DOHH2 (cell line): Measurements from ENCODE around the gene GRXCR1.

ENCODE experiments used
- H3F3A ChIP-seq: fragments of 200-600 bp; sonication (generic), shearing (Covaris generic); 2 replicates; pipeline ENCODE4 v1.6.0; 2016; ENCODE audit warnings: antibody characterized with exemption, mild to moderate bottlenecking; ENCODE audit not compliant: control insufficient read depth, insufficient read depth
- H3K27ac ChIP-seq: fragments of 200-600 bp; sonication (generic); 2 replicates; pipeline ENCODE4 v1.5.1; 2014; ENCODE audit warnings: low read depth, mild to moderate bottlenecking, low read length, moderate library complexity
- H3K27me3 ChIP-seq: fragments of 200-600 bp; sonication (generic); 2 replicates; pipeline ENCODE4 v1.6.1; 2014; ENCODE audit warnings: mild to moderate bottlenecking, low read length, mixed read lengths; ENCODE audit not compliant: control insufficient read depth
- H3K36me3 ChIP-seq: fragments of 200-600 bp; sonication (generic); 2 replicates; pipeline ENCODE4 v1.6.1; 2014; ENCODE audit warnings: mild to moderate bottlenecking, low read length, moderate library complexity, mixed read lengths; ENCODE audit not compliant: control insufficient read depth
- H3K4me1 ChIP-seq: fragments of 200-600 bp; sonication (generic); 2 replicates; pipeline ENCODE4 v1.6.1; 2014; ENCODE audit warnings: mild to moderate bottlenecking, low read length, mixed read lengths; ENCODE audit not compliant: control insufficient read depth
- H3K4me2 ChIP-seq: fragments of 200-600 bp; sonication (generic); 2 replicates; pipeline ENCODE4 v1.6.0; 2014; ENCODE audit warnings: mild to moderate bottlenecking, low read length, moderate library complexity
- H3K4me3 ChIP-seq: fragments of 200-600 bp; sonication (generic); 2 replicates; pipeline ENCODE4 v1.5.1; 2014; ENCODE audit warnings: mild to moderate bottlenecking, low read length, mixed read lengths
- H3K79me2 ChIP-seq: fragments of 200-600 bp; sonication (generic); 2 replicates; pipeline ENCODE4 v1.6.1; 2014; ENCODE audit warnings: mild to moderate bottlenecking, low read length, mixed read lengths; ENCODE audit not compliant: control insufficient read depth
- H3K9me2 ChIP-seq: fragments of 200-600 bp; sonication (generic); replicated peaks from 2 replicates; pipeline ENCODE4 v1.6.1; 2014; ENCODE audit warnings: mild to moderate bottlenecking, low read length, mixed read lengths; ENCODE audit not compliant: control insufficient read depth
- H3K9me3 ChIP-seq: fragments of 200-600 bp; sonication (generic); 2 replicates; pipeline ENCODE4 v1.6.1; 2014; ENCODE audit warnings: antibody characterized with exemption, low read length, mixed read lengths; ENCODE audit not compliant: control insufficient read depth, insufficient read depth
- H4K20me1 ChIP-seq: fragments of 200-600 bp; sonication (generic); 2 replicates; pipeline ENCODE4 v1.6.0; 2014; ENCODE audit warnings: low read depth, mild to moderate bottlenecking, antibody characterized with exemption, low read length, moderate library complexity; ENCODE audit not compliant: control insufficient read depth, insufficient read depth
- EZH2phosphoT487 ChIP-seq: fragments of 200-600 bp; sonication (generic); IDR thresholded peaks from 2 replicates; pipeline ENCODE4 v1.6.1; 2017; ENCODE audit warnings: borderline replicate concordance, mild to moderate bottlenecking, antibody characterized with exemption, low read length, moderate library complexity, mixed read lengths
- TF ChIP-seq, protein P1 (sequence below): fragments of 200-600 bp; sonication (generic); IDR thresholded peaks from one replicate; pipeline ENCODE4 v1.5.1; 2014; ENCODE audit warnings: antibody characterized with exemption, mild to moderate bottlenecking, low read depth, low read length; ENCODE audit not compliant: poor library complexity, severe bottlenecking

GRXCR1 gene

DNA sequence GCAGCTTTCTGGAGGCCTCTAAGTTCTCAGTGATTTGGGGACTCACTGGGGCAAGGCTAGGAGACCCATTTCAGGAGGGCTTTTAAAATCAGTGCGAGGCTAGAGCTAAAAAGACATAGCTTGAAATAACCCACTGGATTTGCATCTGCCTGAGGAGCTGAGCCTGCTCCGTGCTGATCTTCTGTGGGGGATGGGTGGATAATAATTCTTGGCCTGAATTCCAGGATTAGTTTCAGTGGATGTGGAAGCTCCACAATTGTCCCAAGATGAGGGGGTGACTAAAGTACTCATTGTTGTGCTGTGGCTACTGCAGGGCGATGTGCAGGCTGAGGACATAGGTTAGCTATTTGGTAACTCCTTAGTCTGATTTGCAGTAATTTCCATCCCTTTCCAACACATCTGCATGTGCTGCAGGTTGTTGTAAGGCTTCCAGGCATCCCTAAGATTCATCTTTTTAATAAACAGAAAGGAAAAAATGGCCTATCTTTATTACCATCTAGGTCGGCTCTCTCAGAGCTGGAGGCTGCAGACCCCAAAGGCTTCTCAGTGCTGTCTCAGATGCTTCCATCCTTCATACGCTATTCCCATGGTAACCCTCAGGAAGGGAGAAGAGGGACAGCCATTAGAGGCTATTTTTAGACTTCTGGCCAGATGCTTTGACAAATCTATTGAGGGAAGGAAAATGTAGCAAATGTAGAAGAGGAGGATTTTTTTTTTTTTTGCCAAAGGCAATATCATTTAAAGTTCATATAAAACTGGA is 63.4 kb downstream of the GRXCR1 start:
- no peak overlapping the region for H3K27ac ChIP-seq
- TF ChIP-seq, protein P1, sequence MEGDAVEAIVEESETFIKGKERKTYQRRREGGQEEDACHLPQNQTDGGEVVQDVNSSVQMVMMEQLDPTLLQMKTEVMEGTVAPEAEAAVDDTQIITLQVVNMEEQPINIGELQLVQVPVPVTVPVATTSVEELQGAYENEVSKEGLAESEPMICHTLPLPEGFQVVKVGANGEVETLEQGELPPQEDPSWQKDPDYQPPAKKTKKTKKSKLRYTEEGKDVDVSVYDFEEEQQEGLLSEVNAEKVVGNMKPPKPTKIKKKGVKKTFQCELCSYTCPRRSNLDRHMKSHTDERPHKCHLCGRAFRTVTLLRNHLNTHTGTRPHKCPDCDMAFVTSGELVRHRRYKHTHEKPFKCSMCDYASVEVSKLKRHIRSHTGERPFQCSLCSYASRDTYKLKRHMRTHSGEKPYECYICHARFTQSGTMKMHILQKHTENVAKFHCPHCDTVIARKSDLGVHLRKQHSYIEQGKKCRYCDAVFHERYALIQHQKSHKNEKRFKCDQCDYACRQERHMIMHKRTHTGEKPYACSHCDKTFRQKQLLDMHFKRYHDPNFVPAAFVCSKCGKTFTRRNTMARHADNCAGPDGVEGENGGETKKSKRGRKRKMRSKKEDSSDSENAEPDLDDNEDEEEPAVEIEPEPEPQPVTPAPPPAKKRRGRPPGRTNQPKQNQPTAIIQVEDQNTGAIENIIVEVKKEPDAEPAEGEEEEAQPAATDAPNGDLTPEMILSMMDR, result no peak
- no peak for TF ChIP-seq EZH2phosphoT487
- no peak overlapping the region for H3K4me2 ChIP-seq
- no peaks in the 10 kb centered on the region for H3K9me2 ChIP-seq
- H3K79me2 ChIP-seq, result no peaks in the 10 kb centered on the region
- H3F3A ChIP-seq, result no peaks in the 10 kb centered on the region
- no peaks in the 10 kb centered on the region for H3K36me3 ChIP-seq
- no peaks in the 10 kb centered on the region for H3K9me3 ChIP-seq
- H3K4me1 ChIP-seq, result no peaks in the 10 kb centered on the region
- no peak overlapping the region for H3K4me3 ChIP-seq
- no peaks in the 10 kb centered on the region for H3K27me3 ChIP-seq
- no peaks in the 10 kb centered on the region for H4K20me1 ChIP-seq

DNA sequence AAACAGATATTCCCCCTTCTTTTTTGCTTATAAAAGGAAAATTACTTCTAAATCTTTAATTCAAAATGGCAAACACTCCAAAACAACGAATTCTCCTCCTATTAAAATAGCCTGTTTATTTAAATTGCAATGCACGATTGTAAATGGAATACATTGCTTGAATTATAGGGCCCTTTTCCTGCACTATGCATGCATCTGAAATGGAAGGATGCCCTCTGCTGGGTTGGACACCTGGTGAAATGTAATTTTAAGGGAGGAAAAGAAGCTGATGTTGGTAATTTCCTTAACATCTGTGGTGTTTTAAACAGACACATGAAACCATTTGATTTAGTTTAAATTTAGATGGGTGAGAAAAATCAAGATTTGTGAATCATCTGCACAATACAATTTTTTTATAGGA is 72.8 kb downstream of the GRXCR1 start:
- Histone ChIP-seq H3K4me1 (no peaks in the 10 kb centered on the region), H3K9me3 (no peaks in the 10 kb centered on the region), H3K4me2 (no peak overlapping the region)

GRCh38 chr4:42985976-42986375 is 93.5 kb downstream of the GRXCR1 start:
- no peaks in the 10 kb centered on the region for H3K9me2 ChIP-seq
- TF ChIP-seq, protein P1, result no peak
- no peak for TF ChIP-seq EZH2phosphoT487
- no peak overlapping the region for H3K4me2 ChIP-seq
- peaks cover 6% of the 10 kb centered on the region; the same call in 1 of the 2 replicates for H3K9me3 ChIP-seq
- no peaks in the 10 kb centered on the region for H3K27me3 ChIP-seq
- H3F3A ChIP-seq, result no peaks in the 10 kb centered on the region
- no peaks in the 10 kb centered on the region for H3K36me3 ChIP-seq
- no peaks in the 10 kb centered on the region for H3K4me1 ChIP-seq
- H3K79me2 ChIP-seq, result no peaks in the 10 kb centered on the region
- no peak overlapping the region for H3K4me3 ChIP-seq
- no peak overlapping the region for H3K27ac ChIP-seq
- H4K20me1 ChIP-seq, result no peaks in the 10 kb centered on the region

More for the DNA sequence above, 72.8 kb downstream of the GRXCR1 start:
- TF ChIP-seq, protein P1, result no peak
- TF ChIP-seq EZH2phosphoT487, result no peak
- H3F3A ChIP-seq, result no peaks in the 10 kb centered on the region
- no peaks in the 10 kb centered on the region for H3K9me2 ChIP-seq
- no peaks in the 10 kb centered on the region for H3K27me3 ChIP-seq
- H4K20me1 ChIP-seq, result no peaks in the 10 kb centered on the region
- no peak overlapping the region for H3K4me3 ChIP-seq
- H3K27ac ChIP-seq, result no peak overlapping the region
- H3K79me2 ChIP-seq, result no peaks in the 10 kb centered on the region
- no peaks in the 10 kb centered on the region for H3K36me3 ChIP-seq
